B cell (primary cell): ENCODE results near the gene BCHE. TPM values are rescaled to one million over a fixed set of nuclear protein-coding genes. Genes with fewer than 3 reads are reported as not detected.

Experiments used
- ATAC-seq: fragments of 200-7000 bp; cut with Tn5 transposase; one replicate; pipeline ENCODE4 v1.10.0; 2021; ENCODE audit warnings: low read depth, mild to moderate bottlenecking, moderate number of reproducible peaks, moderate library complexity
- CTCF ChIA-PET: fragments of 350-600 bp; sonication (Branson Sonifier 250); formaldehyde crosslinking; loops from one replicate; lab custom pipeline; 2021; ENCODE audit warnings: antibody characterized with exemption, inconsistent platforms; lab: Charles Lee
- POLR2A ChIA-PET: fragments of 350-600 bp; sonication (Branson Sonifier 250); formaldehyde crosslinking; loops from one replicate; lab custom pipeline; 2021; ENCODE audit warnings: antibody characterized with exemption; lab: Charles Lee
- DNase-seq: peaks from one replicate; pipeline ENCODE4 v3.0.0; 2013
- H2AFZ ChIP-seq: 2 replicates; pipeline ENCODE4 v1.6.1; 2012; ENCODE audit warnings: mild to moderate bottlenecking, low read depth, low read length; ENCODE audit not compliant: insufficient read depth, poor library complexity, severe bottlenecking
- H3K27ac ChIP-seq, 2 donors: 1 replicate in 1 of 2; 2 replicates in 1 of 2; pipeline ENCODE4 v1.5.1; 2012 to 2013; ENCODE audit warnings: low read length in 2 of 2, mild to moderate bottlenecking in 2 of 2, moderate library complexity in 1 of 2
- H3K27me3 ChIP-seq, 4 experiments: fragments of 200-600 bp in 1 of 4; sonication (generic) in 1 of 4; replicated peaks in 1 of 4; 1 replicate in 2 of 4; 2 replicates in 2 of 4; pipeline versions ENCODE4 v1.6.1 to v1.7.0; 2013 to 2016; ENCODE audit warnings: low read length in 3 of 4, mild to moderate bottlenecking in 2 of 4, mixed read lengths in 1 of 4, moderate library complexity in 1 of 4; ENCODE audit not compliant: insufficient read depth in 4 of 4, control insufficient read depth in 3 of 4; ENCODE audit errors: control extremely low read depth in 1 of 4
- H3K36me3 ChIP-seq, 2 experiments: replicated peaks in 1 of 2; 1 replicate in 1 of 2; 2 replicates in 1 of 2; pipeline versions ENCODE4 v1.6.1 to v1.7.1; 2013; ENCODE audit warnings: low read length in 1 of 2; ENCODE audit not compliant: insufficient read depth in 2 of 2, control insufficient read depth in 1 of 2; ENCODE audit errors: control extremely low read depth in 1 of 2, extremely low read depth in 1 of 2
- H3K4me1 ChIP-seq, 2 donors: fragments of 200-600 bp in 1 of 2; sonication (generic) in 1 of 2; 1 replicate in 1 of 2; 2 replicates in 1 of 2; pipeline versions ENCODE4 v1.5.1 to v1.6.1; 2013 to 2017; ENCODE audit warnings: low read length in 2 of 2; ENCODE audit not compliant: control insufficient read depth in 2 of 2, insufficient read depth in 2 of 2
- H3K4me2 ChIP-seq: replicated peaks from 2 replicates; pipeline ENCODE3; 2012; ENCODE audit warnings: mild to moderate bottlenecking, low read depth, low read length; ENCODE audit not compliant: poor library complexity, severe bottlenecking
- H3K4me3 ChIP-seq, 5 experiments: fragments of 200-600 bp in 1 of 5; sonication (generic) in 1 of 5; 1 replicate in 3 of 5; 2 replicates in 2 of 5; pipeline versions ENCODE4 v1.5.1 to v1.7.0; 2011 to 2016; ENCODE audit warnings: low read length in 4 of 5, mild to moderate bottlenecking in 4 of 5, low read depth in 2 of 5, control low read depth in 1 of 5, moderate library complexity in 1 of 5; ENCODE audit not compliant: insufficient read depth in 1 of 5; ENCODE audit errors: control extremely low read depth in 1 of 5, extremely low read depth in 1 of 5
- H3K79me2 ChIP-seq: fragments of 200-600 bp; sonication (generic); one replicate; pipeline ENCODE4 v1.6.0; 2016; ENCODE audit warnings: low read length; ENCODE audit not compliant: control insufficient read depth, insufficient read depth
- H3K9ac ChIP-seq: fragments of 200-600 bp; sonication (generic); 2 replicates; pipeline ENCODE4 v1.6.1; 2017; ENCODE audit warnings: mild to moderate bottlenecking, low read length, moderate library complexity
- H3K9me3 ChIP-seq, 3 donors: one replicate each; pipeline versions ENCODE4 v1.6.1 to v1.7.1; 2013; ENCODE audit warnings: low read length in 2 of 3; ENCODE audit not compliant: control insufficient read depth in 2 of 3, insufficient read depth in 1 of 3; ENCODE audit errors: control extremely low read depth in 1 of 3
- H4K20me1 ChIP-seq: 2 replicates; pipeline ENCODE4 v1.6.0; 2012; ENCODE audit warnings: mild to moderate bottlenecking, low read length; ENCODE audit not compliant: insufficient read depth, control insufficient read depth, poor library complexity, severe bottlenecking
- H3K27ac Mint-ChIP-seq: one replicate; pipeline ENCODE4 v1.8.0; 2021; ENCODE audit warnings: mixed read lengths
- H3K27me3 Mint-ChIP-seq: one replicate; pipeline ENCODE4 v1.8.0; 2021; ENCODE audit warnings: mixed read lengths
- H3K4me1 Mint-ChIP-seq: one replicate; pipeline ENCODE4 v1.8.0; 2021; ENCODE audit warnings: mixed read lengths
- H3K4me3 Mint-ChIP-seq: one replicate; pipeline ENCODE4 v1.8.0; 2021; ENCODE audit warnings: mixed read lengths
- H3K9me3 Mint-ChIP-seq: one replicate; pipeline ENCODE4 v1.8.0; 2022; ENCODE audit warnings: mixed read lengths; ENCODE audit not compliant: insufficient read depth
- CTCF ChIP-seq: fragments of 200-600 bp; IDR thresholded peaks from one replicate; pipeline ENCODE4 v1.8.0; 2022; ENCODE audit warnings: antibody characterized with exemption, mild to moderate bottlenecking
- EZH2 ChIP-seq: IDR thresholded peaks from 2 replicates; pipeline ENCODE4 v1.6.1; 2012; ENCODE audit warnings: borderline replicate concordance, low read depth, mild to moderate bottlenecking, moderate library complexity, low read length; ENCODE audit not compliant: insufficient read depth, poor library complexity, severe bottlenecking
- WGBS: methylation state at CpG from one replicate; pipeline ENCODE4 v1.1.5; 2013; ENCODE audit warnings: missing lambda C conversion rate; ENCODE audit not compliant: insufficient coverage; 5-methylcytosine and 5-hydroxymethylcytosine counted together
- intact Hi-C: fragments of 100-400 bp; cut with micrococcal nuclease; formaldehyde crosslinking; loops from one replicate; pipeline ENCODE4 v1.10.0; 2022
- polyA plus RNA-seq: library from polyadenylated mRNA; depleted of rRNA; stranded (reverse); fragments of >200 nt; gene quantifications from 2 replicates; pipeline ENCODE4 v1.2.3, GENCODE V29; 2012
- total RNA-seq, 2 donors: library from RNA; stranded (reverse); fragments of 120-200 nt in 1 of 2; gene quantifications; 1 replicate in 1 of 2; 2 replicates in 1 of 2; pipeline versions ENCODE4 v1.2.3 to v1.2.4, GENCODE V29; 2013 to 2022

The BCHE gene
- total and polyA plus RNA-seq, 2 donors (not counting 1 experiment from before 2014, with no cell fraction given), result not detected

- H3K4me1 ChIP-seq, result no peaks in the 10 kb centered on the region
- Mint-ChIP-seq H3K27ac (no peak overlapping the region), H3K27me3 (no peaks in the 10 kb centered on the region), H3K9me3 (peaks cover 3% of the 10 kb centered on the region), H3K4me3 (no peak overlapping the region), H3K4me1 (no peaks in the 10 kb centered on the region)
- ChIA-PET POLR2A (no interaction called here), CTCF (no interaction called here)
- H3K9ac ChIP-seq, result no peak overlapping the region
- no CpG with 5 or more reads among the region's 2 CpGs for WGBS
- no peaks in the 10 kb centered on the region for H3K36me3 ChIP-seq
- H3K27ac ChIP-seq, result no peak overlapping the region
- H3K4me2 ChIP-seq, result no peak overlapping the region
- no peak overlapping the region for H2AFZ ChIP-seq
- no peak overlapping the region for H3K4me3 ChIP-seq
- DNase-seq (no peak), ATAC-seq (no peak)
- H3K27me3 ChIP-seq, result no peaks in the 10 kb centered on the region
- no peaks in the 10 kb centered on the region for H4K20me1 ChIP-seq
- no peaks in the 10 kb centered on the region for H3K9me3 ChIP-seq
- intact Hi-C loops, result no loop called here
- H3K79me2 ChIP-seq, result no peaks in the 10 kb centered on the region
- TF ChIP-seq CTCF (no peak), EZH2 (no peak)
These were observed 16.5 kb downstream of the BCHE start for GRCh38 chr3:165820671-165821123.

- Histone ChIP-seq H3K4me1 (no peaks in the 10 kb centered on the region), H4K20me1 (no peaks in the 10 kb centered on the region), H3K9ac (no peak overlapping the region), H3K4me3 (no peak overlapping the region), H2AFZ (no peak overlapping the region), H3K9me3 (no peaks in the 10 kb centered on the region), H3K27ac (no peak overlapping the region), H3K36me3 (no peaks in the 10 kb centered on the region), H3K79me2 (no peaks in the 10 kb centered on the region), H3K4me2 (no peak overlapping the region), H3K27me3 (no peaks in the 10 kb centered on the region)
- Mint-ChIP-seq H3K27ac (no peak overlapping the region), H3K9me3 (peaks cover 3% of the 10 kb centered on the region), H3K4me1 (no peaks in the 10 kb centered on the region), H3K27me3 (no peaks in the 10 kb centered on the region), H3K4me3 (no peak overlapping the region)
- no peak for DNase-seq
- TF ChIP-seq EZH2 (no peak), CTCF (no peak)
- ATAC-seq, result no peak
- ChIA-PET POLR2A (no interaction called here), CTCF (no interaction called here)
- intact Hi-C loops, result no loop called here
- no CpG with 5 or more reads among the region's 3 CpGs for WGBS
These were observed 20.0 kb downstream of the BCHE start for GRCh38 chr3:165817160-165817709.
